Stimulated activated CD8-positive, alpha-beta memory T cell treated with anti-CD3 and anti-CD28 coated beads, Interleukin-12 subunit alpha, Interleukin-12 subunit beta, amount 100 ng/mL, for 1 hour (primary cell): ENCODE measurements around the gene HSD17B2.
"Not testable (repeated sequence)": the region's sequence is repeated elsewhere in the genome, so short reads cannot be mapped to it uniquely, and the experiment has no call there.

Source experiments
- DNase-seq: peaks from one replicate; pipeline ENCODE4 v3.0.0-alpha.2; 2020; ENCODE audit warnings: low read depth

HSD17B2 gene

GRCh38 chr16:82135844-82136243 is 100.8 kb downstream of the HSD17B2 start:
- DNase-seq: no peak

- DNase-seq: no peak
These were observed 102.1 kb downstream of the HSD17B2 start for GRCh38 chr16:82136956-82137821.

GRCh38 chr16:82137822-82138167 is 102.7 kb downstream of the HSD17B2 start:
- DNase-seq: no peak

- DNase-seq: no peak
These were observed 103.6 kb downstream of the HSD17B2 start for GRCh38 chr16:82138478-82139285.

GRCh38 chr16:82139286-82139571 is 104.2 kb downstream of the HSD17B2 start:
- DNase-seq: not testable (repeated sequence)

- DNase-seq: no peak
These were observed 111.5 kb downstream of the HSD17B2 start for GRCh38 chr16:82146556-82146955.

GRCh38 chr16:82146957-82147356 is 111.9 kb downstream of the HSD17B2 start:
- no peak for DNase-seq

- DNase-seq: no peak
These were observed 112.5 kb downstream of the HSD17B2 start for GRCh38 chr16:82147546-82147945.
